Right ventricle myocardium superior (tissue), 1 donor: ENCODE data around the gene FIGLA. TPM values are rescaled to one million over a fixed set of nuclear protein-coding genes. Genes with fewer than 3 reads are reported as not detected.
"Not testable (repeated sequence)": the region's sequence is repeated elsewhere in the genome, so short reads cannot be mapped to it uniquely, and the experiment has no call there.

Experiments used
- ATAC-seq: fragments of 200-7000 bp; cut with Tn5 transposase; one replicate; pipeline ENCODE4 v1.9.1; 2020; ENCODE audit warnings: mild to moderate bottlenecking; ENCODE audit not compliant: poor library complexity
- DNase-seq: peaks from one replicate; pipeline ENCODE4 v3.0.0-alpha.2; 2020
- intact Hi-C: fragments of 100-400 bp; cut with DNase I; formaldehyde crosslinking; loops from one replicate; pipeline ENCODE4 v1.11.2; 2022
- total RNA-seq: library from RNA; stranded (reverse); fragmentation: NEBNext Ultra II Directional; extraction: Animal tissue kit (Norgen Biotek cat#: 25700); gene quantifications from one replicate; pipeline ENCODE4 v1.2.1, GENCODE V29; 2021
- donor health status: DM: no; HTN: yes; CAD: no; lungs with severe emphysema.

Gene FIGLA
- total RNA-seq, 1 donor from 2014 or later: not detected

DNA sequence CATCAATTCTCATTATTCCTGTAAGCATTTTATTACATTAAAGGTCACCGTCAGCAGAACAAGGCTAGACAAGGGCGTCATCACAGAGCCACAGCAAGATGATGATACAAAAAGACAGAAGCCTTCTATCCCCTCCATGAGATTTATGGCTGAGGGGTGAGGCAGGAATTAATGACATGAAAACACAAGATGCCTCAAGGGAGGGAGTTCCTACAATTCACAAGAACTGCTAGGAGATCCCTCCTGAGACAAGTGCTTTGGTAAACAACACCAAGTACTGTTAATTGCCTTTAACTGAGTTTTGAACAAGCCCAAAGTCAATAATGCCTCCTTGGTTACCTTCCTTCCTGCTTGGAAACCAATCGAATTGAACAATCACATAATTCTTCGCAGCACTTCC lies 36.5 kb downstream of the FIGLA start:
- intact Hi-C loops: no loop called here
- ATAC-seq (no peak), DNase-seq (no peak)

DNA sequence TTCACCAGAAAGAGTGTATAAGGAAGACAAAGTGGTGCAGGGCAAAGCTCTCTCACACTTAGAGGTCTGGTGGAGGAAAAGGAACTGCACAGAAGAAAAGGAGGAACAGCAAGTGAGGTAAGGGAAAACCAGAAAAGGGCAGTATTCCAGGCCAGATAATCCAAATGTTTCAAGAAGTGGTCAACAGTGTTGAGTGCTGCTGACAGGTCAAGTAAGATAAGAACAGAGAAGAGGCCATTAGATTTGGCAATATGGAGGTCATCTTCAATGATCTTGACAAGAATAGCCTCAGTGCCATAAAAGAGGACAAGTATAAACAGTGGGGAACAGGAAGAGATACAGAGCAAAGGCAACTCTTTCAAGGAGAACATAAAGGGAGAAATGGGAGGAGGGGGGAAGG lies 37.4 kb downstream of the FIGLA start:
- DNase-seq (no peak), ATAC-seq (no peak)
- intact Hi-C loops: no loop called here

DNA sequence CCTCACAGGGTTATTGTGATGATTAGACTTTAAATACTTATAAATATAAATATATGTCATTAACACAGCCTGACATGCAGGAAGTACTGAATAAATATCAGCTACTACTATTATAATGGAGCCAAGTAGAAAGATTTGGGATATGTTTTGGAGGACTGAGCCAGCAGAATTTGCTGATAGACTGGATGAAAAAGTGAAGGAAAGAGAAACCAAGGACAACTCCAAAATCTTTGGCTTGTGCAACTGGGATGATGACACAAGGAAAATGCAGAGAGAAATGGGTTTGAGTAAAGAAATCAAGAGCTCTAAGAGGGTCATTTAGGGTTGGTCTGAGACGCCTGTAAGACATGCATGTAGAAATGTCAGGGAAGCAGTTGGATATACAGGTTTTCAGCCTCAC lies 38.0 kb downstream of the FIGLA start:
- ATAC-seq (no peak), DNase-seq (no peak)
- intact Hi-C loops: no loop called here

DNA sequence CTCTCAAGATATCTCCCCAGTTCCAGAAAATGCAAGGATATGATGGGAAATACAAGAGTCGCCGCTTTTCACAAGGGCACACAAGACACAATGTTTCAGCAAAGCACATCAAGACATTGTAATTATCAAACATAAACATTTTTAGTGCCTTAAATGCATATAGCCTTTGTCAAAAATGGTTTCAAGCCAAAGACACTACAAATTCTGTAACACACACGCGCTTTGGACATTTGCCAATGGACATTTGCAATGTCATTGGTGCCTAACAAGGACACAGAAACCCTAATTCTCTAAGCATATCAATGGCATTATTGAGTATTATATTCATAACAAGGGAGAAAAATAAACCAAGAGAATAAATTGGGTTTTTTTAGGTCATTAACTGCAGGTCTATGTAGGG lies 38.6 kb downstream of the FIGLA start:
- intact Hi-C loops: no loop called here
- ATAC-seq: no peak
- DNase-seq: no peak

DNA sequence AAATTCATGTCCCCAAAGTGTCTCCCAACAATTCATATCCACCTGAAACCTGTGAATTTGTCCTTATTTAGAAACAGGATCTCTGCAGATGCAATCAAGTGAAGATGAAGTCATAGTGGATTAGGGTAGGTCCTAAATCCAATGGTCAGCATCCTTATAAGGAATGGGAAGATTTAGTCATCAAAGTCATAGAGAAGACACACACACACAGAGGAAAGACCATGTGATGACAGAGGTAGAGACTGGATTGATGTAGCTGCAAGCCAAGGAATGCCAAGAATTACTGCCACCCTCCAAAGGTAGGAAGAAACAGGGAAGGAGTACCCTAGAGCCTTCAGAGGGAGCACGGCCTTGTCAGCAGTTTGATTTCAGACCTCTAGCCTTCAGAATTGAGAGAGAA lies 40.1 kb downstream of the FIGLA start:
- intact Hi-C loops: no loop called here
- DNase-seq (no peak), ATAC-seq (no peak)

DNA sequence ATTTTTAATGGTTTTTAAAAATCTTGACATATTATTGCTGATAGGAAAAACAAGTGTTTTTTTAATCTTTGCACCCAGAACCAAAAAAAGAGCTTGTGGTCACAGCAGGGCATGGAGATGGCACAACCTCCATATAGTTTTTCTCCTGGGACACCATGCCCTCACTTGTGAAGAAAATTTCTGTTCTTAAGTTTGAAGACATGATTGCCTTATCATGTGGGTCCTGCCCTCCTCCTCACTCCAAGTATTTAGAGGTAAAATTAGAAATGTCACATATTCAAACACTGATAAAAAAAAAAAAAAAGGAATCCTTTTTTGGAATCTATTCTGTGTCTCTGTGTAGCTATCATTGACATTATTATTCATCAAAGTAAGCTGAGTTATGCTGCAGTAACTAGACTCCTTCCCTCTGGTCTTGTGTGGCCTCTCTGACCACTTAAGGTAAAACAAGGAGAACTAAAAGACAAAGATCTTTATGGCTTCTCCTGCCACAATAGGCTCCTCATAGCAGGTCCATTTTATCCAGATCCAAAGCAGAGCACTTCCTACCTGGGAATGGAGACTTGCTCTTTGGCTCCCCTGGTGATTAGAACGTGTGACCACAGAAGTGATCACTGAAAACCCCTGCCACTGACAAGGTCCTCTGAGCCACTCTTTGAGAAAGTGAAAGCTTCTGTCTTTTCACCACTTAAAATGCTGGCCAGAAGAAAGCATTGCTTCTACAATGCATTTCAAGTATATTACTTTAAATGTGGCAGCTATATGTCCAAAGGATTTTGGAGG lies 42.2 kb downstream of the FIGLA start:
- no peak for DNase-seq
- no peak for ATAC-seq
- intact Hi-C loops: no loop called here

DNA sequence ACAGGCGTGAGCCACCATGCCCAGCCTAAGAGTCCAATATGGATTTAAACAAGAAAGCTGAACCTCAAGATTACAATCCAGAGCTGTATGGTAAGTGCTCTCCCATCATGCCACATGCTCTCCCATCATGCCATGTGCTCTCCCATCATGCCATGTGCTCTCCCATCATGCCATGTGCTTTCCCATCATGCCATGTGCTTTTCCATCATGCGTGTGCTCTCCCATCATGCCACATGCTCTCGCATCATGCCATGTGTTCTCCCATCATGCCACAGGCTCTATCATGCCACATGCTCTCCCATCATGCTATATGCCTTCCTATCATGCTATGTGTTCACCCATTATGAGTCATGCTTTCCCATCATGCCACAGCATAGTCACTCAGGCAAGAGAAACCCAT lies 43.2 kb downstream of the FIGLA start:
- no peak for DNase-seq
- ATAC-seq: no peak
- intact Hi-C loops: no loop called here

DNA sequence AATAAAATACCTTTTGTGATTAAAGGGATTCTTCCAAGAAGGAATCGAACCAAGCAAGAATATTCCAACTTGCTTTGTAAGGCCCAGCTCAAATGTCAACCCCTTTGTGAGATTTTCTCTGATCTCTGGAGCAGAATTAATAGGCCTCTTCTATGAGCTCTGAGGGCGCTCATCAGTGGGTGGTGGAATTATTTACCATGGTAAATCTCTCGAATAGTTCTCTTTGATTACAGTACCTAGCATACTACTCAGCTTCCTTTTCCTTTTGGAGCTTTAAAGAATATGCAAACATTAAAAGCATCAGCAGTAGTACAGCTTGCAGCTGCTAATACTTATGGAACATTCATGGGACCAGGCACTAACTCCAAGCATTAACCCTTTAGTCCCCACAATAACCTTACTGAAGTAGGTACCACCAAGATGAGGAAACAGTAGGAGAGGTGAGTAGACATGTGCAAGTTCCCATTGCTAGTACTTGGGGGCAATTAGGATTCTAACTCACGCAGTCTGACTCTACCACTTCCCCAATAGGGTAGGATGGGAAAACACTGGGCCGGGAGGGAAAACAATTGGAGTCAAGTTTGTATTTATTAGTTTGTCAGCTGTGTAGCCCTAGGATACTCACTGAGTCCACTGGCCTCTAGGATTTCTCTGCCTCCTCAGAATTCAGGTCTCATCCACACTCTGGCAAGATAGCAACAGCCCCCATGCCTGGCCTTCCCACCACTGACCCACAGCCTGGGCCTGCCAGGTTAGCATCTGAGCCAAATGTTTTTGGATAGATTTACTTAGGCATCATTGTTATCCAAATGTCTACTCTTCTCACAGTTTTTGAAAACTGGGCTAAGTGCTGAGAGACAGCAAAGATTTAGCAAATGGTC lies 44.1 kb downstream of the FIGLA start:
- intact Hi-C loops: no loop called here
- ATAC-seq (no peak), DNase-seq (no peak)

DNA sequence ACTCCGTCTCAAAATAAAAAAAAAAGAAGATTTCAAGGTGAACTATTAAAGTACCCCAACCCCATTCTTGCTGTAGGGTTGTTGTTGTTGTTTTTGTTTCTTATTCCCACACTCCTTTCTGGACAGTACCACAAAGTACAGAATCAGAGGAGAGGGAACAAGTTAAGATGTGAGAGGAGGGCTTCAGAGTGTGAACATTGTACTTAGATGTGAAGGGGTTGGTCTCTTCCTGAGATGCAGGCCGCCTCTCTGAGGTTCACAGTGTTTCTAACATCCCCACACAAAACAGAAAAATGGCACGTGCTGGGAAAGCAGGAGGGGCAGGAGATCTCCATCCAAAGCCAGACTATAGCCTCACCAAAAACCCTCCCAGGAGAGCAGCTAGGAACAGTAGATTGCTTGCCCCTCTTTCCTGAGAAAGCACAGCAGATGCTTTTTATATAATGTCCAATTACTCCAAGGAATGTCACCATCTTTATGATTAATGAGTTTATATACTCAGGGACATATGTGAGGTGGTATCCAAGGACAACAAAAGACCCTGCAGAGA lies 45.1 kb downstream of the FIGLA start:
- intact Hi-C loops: no loop called here
- ATAC-seq (no peak), DNase-seq (no peak)

DNA sequence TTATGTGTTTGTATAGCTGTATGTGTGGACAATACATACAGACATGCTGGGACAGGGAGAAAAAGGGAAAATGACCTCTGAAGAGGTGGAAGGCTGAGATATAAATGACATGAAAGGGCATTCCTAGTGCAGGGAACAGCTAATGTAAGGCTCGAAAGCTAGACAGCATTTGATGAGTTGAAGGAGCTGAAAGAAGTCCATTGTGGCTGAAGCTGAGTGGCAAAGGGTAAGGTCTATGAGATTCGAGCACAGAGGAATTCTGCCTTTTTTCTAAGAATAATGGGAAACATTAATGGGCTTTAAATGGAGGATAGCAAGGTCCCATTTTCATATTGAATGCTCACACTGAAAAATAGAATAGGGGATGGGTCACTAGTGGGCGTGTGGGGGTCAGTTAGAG lies 46.0 kb downstream of the FIGLA start:
- DNase-seq (no peak), ATAC-seq (no peak)
- intact Hi-C loops: no loop called here

DNA sequence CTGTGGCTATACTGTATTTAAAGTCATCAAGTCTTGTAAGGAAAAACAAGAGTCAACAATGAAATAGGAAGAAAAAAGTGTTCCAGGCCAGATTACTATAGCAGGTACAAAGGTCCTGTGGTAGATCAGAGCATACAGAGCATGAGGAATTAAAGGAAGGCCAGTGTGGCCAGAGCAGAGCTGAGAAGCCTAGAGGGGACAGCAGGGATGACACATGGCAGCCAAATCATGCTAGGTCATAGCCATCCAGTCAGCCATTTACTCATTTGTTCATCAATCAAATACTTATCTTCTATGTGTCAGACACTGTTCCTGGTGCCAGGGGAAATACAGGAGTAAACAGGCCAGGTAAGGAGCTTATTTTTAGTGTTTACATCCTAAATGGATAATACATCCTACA lies 46.8 kb downstream of the FIGLA start:
- ATAC-seq (no peak), DNase-seq (no peak)
- intact Hi-C loops: no loop called here

DNA sequence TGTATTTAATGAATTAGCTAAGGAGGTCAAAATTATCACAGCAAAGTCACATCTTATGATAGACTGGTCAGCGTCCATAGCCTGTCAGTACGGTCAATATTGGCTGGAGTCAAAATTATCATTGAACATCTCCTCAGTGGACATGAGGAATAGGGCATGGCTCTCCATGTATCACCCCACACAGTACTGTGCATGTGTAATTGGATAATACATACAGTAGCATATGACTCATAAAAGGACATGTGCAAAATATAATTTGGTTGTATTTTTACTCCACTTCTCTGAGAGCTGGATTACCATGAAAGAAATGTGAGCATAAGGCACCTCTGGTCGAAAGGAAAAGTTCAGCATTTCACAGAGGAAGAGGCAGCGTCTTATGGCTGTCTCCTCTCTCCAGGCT lies 47.4 kb downstream of the FIGLA start:
- DNase-seq: no peak
- intact Hi-C loops: no loop called here
- ATAC-seq: no peak

DNA sequence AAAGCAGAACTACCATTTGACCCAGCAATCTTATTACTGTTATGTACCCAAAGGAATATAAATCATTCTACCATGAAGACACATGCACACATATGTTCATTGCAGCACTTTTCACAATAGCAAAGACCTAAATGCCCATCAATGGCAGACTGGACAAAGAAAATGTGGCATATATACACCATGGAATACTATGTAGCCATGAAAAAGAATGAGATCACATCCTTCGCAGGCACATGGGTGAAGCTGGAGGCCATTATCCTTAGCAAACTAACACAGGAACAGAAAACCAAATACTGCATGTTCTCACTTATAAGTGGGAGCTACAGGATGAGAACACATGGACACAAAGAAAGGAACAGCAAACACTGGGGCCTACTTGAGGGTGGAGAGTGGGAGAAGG lies 51.0 kb downstream of the FIGLA start:
- ATAC-seq, intact Hi-C loops, DNase-seq: not testable (repeated sequence)

DNA sequence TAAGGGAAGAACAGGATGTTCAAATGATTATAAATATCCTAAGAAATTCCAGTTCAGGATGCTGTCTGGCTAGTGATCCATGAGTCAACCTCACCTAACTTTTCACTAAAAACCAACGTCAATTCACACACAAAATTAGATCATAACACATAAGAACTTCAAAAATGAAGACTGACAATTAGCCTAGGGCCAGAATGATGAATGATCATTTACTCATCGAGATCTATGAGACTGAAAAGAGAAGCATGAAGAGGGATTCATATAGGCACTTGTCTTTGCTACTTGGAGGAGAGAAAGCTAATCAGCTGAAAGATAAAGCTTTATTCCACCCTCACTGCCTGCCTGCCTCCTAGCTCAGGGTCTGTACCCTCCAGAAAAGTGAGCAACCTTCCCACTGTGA lies 52.3 kb downstream of the FIGLA start:
- intact Hi-C loops: no loop called here

DNA sequence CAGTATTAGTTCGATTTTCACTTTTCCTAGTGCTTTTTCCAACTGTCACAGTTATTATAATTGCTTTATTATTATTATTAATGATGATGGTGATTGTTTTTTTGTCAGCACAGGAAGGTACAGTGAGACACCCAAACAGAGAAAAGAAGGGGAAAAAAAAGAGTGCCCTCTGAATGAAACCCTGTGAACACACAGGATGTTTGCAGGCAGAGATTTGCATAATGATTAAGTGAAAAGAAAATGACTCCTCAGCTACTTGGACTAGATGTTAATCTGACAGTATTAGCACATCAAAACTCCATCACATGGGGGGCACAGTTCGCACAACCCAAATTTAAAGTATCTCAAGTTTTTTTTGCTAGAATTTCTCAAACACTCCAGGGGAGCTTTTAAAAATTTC lies 55.4 kb downstream of the FIGLA start:
- no peak for DNase-seq
- intact Hi-C loops: no loop called here
- ATAC-seq: no peak

More for the DNA sequence above, 52.3 kb downstream of the FIGLA start:
- ATAC-seq (no peak), DNase-seq (no peak)

DNA sequence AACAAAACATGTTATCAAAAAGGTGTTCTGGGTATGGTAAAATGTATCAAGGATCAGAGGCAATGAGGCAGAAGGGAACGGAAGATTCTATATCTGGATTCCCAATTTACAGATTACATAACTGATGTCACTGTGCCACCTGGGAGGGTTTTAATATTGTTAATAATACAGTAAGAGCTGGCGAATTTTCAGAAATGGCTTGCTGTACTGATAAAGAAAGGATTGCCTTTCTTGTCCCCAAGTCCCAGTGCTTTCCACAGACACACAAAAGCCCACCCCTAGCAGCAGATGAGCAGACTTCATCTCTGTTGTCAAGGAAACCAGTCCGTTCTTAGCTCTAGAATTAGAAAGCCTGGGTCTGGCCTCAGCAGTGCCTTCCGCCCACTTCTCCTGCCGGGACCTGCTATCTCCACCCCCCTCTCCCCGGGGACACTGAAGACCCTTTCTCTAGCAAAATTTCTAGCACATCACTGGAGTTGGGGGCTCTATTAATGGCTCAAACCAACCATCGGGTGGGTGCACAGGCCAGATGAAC lies 56.7 kb downstream of the FIGLA start:
- DNase-seq (no peak), ATAC-seq (no peak)
- intact Hi-C loops: no loop called here

DNA sequence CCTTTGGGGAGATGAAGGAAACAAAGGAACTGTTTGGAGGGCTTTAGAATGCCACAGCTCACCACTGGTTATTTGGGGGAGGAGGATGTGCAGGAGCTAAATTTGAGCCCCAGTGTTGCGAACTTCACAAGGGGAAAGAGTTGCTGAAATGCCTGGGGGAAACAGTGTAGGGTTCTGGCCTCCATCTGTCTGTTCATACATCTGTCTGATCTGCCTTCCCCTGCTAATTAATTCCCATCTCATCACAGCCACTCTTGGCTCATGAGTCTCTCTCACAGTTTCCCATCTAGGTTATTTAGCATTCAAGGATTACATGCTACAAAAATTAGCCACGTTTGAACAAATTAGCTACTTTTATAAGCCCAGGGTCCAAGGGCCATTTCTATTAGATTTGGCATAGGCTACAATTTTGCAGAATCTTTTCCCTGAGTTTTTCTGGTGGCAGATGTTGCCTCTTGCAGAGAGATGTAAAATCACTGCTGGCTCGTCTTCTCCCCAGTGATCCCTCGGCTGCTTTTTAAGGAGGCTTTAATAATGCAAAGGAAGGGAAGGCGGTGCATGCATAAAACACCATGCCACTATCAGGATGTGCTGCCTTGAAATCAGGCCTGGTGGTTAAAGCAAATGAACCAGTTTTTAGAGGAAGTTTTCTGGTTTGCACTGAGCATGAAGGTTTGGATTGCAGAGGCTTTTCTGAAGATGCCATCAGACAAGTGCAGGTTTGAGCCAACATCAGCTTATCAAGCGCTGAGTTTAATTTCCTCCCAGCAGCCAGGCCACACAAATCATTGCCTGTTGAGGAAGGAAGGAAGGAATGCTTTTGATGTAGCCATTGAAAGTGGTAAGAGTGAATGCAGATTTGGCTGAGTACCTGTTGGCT lies 57.4 kb downstream of the FIGLA start:
- ATAC-seq (no peak), DNase-seq (no peak)
- intact Hi-C loops: no loop called here

DNA sequence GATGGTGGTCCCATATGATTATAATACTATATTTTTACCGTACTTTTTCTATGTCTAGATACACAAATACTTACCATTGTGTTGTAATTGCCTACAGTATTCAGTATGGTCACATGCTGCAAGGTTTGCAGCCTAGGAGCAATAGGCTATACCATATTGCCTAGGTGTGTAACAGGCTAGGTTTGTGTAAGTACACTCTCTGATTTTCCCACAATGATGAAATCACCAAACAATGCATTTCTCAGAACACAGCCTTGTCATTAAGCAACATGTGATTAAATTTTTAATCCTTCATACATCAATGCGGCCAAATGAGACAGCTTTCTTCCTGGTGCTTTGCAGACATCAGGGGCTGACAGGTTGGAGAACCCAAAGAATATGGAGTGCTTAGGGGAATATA lies 59.7 kb downstream of the FIGLA start:
- ATAC-seq: no peak
- DNase-seq: no peak
- intact Hi-C loops: no loop called here

DNA sequence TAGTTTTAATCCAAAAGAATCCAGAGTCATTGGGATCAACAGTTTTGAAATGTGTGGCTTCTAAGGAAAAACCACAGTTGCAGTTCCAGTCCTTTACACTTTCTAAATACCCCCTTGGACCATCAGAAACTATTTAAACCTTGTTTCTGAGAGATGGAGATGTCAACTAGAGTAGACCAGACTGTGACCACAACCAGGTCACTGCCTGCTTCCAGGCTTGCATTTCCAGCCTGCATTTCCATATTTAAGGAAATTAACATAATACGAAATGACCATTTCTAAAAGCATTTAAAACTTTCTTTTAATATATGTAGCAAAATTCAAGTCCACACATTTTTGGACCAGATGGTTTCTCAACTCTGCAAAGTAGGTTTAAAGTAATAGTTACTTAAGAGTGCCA lies 60.8 kb downstream of the FIGLA start:
- intact Hi-C loops: no loop called here
- DNase-seq (no peak), ATAC-seq (no peak)
